ENCODE data around the gene FAM167B.
"Not testable (repeated sequence)": the region's sequence is repeated elsewhere in the genome, so short reads cannot be mapped to it uniquely, and the experiment has no call there.

Gene FAM167B

GRCh38 chr1:32263236-32263593, 16.2 kb downstream of the FAM167B start:
- DNase-seq (ENCODE audit: low spot score) = not testable (repeated sequence)

DNA sequence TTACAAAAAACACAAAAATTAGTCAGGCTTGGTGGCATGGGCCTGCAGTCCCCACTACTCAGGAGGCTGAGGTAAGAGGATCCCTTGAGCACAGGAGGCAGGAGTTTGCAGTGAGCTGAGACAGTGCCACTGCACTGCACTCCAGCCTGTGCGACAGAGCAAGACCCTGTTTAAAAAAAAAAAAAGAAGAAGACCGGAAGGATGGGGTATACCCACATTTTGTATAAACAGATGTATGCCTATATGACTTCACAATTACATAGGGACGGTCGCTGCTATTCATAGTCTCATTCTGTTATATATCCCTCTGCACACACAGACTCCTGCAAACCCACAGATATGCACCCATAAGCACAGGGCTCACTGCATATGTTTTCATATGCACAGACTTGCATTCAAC, 16.7 kb downstream of the FAM167B start:
- DNase-seq (ENCODE audit: low spot score) = no peak

GRCh38 chr1:32265846-32266245, 18.8 kb downstream of the FAM167B start:
- DNase-seq (ENCODE audit: low spot score) = no peak

DNA sequence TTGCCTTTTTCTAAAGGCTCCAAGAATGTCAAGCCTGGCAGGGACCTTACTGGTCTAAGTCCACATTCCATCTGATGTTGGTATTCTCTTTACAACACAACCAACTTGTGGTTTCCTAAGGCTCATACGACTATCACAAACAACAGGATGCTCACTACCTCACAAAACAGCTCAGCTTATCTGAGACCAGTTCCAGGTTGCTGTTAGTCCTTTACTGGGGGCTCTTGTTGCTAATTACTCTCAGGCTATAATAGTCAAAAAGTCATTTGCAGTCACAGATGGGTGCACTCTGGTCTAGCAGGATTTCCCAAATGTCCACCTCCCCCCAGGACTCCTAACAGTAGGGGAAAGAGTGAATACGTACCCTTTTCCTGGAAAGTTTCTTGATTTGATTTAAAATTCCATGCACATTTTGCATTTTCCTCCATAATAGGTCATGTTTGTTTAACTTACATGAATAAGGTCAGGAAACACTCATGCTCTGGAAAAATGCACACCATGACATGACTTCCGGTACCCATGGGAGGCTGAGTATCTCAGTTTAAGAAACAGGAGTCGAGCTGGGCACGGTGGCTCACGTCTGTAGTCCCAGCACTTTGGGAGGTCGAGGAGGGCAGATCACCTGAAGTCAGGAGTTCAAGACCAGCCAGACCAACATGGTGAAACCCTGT, 20.0 kb downstream of the FAM167B start:
- no peak for DNase-seq (ENCODE audit: low spot score)

- DNase-seq (ENCODE audit: low spot score) = no peak
These were observed 22.7 kb downstream of the FAM167B start for GRCh38 chr1:32269744-32270143.

GRCh38 chr1:32272557-32273390, 25.8 kb downstream of the FAM167B start:
- DNase-seq (ENCODE audit: low spot score) = no peak

DNA sequence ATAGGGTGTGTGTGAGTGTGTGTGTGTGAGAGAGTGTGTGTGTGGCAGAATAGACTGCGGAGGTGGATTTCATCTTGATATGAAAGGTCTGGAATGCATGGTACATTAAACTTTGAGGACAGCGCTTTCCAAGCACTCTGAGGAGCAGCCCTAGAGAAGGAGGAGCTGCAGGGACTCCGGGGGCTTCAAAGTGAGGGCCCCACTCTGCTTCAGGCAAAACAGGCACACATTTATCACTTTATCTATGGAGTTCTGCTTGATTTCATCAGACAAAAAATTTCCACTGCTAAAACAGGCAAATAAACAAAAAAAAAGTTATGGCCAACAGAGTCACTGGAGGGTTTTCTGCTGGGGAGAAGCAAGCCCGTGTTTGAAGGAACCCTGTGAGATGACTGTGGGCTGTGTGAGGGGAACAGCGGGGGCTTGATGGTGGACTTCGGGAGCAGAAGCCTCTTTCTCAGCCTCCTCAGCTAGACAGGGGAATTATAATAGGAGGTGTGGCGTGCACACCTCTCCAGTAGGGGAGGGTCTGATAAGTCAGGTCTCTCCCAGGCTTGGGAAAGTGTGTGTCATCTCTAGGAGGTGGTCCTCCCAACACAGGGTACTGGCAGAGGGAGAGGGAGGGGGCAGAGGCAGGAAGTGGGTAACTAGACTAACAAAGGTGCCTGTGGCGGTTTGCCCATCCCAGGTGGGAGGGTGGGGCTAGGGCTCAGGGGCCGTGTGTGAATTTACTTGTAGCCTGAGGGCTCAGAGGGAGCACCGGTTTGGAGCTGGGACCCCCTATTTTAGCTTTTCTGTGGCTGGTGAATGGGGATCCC, 26.6 kb downstream of the FAM167B start:
- DNase-seq (ENCODE audit: low spot score) = no peak

- no peak for DNase-seq (ENCODE audit: low spot score)
These were observed 27.8 kb downstream of the FAM167B start for GRCh38 chr1:32274646-32275340.

DNA sequence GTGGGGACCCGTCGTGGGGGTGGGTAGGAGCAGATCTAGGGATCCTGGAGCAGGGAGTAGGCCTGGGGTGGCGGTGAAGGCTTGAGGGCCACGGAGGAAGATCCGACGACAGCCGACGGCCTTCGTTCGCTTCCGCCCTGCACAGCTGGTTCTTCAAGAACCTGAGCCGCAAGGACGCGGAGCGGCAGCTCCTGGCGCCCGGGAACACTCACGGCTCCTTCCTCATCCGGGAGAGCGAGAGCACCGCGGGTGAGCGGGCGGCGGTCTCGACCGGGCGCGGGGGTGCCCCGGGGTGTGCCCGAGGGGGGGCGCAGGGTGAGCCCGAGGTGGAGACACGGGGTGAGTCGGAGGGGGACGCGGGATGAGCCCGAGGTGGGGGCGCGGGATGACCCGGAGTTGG, 28.4 kb downstream of the FAM167B start:
- no peak for DNase-seq (ENCODE audit: low spot score)

GRCh38 chr1:32276032-32276782, 29.2 kb downstream of the FAM167B start:
- no peak for DNase-seq (ENCODE audit: low spot score)

- not testable (repeated sequence) for DNase-seq (ENCODE audit: low spot score)
These were observed 37.8 kb downstream of the FAM167B start for GRCh38 chr1:32284777-32285176.

DNA sequence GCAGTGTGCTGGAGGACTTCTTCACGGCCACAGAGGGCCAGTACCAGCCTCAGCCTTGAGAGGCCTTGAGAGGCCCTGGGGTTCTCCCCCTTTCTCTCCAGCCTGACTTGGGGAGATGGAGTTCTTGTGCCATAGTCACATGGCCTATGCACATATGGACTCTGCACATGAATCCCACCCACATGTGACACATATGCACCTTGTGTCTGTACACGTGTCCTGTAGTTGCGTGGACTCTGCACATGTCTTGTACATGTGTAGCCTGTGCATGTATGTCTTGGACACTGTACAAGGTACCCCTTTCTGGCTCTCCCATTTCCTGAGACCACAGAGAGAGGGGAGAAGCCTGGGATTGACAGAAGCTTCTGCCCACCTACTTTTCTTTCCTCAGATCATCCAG, 38.6 kb downstream of the FAM167B start:
- DNase-seq (ENCODE audit: low spot score) = no peak

DNA sequence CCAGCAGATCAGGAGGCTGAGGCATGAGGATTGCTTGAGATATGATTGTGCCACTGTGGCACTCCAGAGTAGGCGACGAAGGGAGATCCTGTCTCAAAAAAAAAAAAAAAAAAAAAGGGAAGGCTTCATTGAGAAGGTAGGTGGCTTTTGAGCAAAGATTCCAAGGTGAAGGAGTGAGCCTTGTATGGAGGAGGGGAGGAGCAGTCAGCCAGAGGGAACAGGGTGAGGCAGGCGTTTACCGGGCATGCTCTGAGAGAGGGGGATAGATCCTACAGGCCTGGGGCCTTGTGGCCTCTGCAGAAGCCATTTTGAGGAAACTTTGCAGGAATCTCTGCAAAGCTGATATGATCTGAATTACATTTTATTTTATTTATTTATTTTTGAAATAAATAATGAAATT, 39.7 kb downstream of the FAM167B start:
- DNase-seq (ENCODE audit: low spot score) = no peak

- no peak for DNase-seq (ENCODE audit: low spot score)
These were observed 42.2 kb downstream of the FAM167B start for GRCh38 chr1:32289256-32289655.

DNA sequence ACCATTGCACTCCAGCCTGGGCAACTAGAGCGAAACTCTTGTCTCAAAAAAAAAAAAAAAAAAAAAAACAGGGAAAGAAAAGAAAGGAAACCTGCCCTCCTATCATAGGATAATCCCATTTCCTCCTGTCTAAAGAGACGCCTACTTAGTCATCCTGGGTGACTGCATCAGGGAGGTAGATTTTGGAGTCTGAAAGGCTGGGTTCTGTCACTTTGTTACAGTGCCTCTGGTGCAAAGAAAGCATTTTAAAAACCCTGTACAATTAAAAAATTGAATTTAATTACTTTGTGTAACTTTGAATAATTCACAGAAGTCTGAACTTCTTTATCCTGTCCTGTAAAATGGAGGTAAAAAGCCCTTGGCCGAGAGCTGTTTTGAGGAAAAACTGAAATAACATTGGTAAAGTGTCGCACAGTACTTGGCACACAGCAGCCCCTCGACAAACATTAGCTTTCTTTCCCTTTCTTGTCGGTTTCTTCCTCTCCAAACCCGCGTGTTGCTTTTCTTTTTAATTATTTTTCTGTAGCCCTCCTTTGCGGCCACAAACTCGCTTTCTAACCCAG, 44.2 kb downstream of the FAM167B start:
- no peak for DNase-seq (ENCODE audit: low spot score)

DNA sequence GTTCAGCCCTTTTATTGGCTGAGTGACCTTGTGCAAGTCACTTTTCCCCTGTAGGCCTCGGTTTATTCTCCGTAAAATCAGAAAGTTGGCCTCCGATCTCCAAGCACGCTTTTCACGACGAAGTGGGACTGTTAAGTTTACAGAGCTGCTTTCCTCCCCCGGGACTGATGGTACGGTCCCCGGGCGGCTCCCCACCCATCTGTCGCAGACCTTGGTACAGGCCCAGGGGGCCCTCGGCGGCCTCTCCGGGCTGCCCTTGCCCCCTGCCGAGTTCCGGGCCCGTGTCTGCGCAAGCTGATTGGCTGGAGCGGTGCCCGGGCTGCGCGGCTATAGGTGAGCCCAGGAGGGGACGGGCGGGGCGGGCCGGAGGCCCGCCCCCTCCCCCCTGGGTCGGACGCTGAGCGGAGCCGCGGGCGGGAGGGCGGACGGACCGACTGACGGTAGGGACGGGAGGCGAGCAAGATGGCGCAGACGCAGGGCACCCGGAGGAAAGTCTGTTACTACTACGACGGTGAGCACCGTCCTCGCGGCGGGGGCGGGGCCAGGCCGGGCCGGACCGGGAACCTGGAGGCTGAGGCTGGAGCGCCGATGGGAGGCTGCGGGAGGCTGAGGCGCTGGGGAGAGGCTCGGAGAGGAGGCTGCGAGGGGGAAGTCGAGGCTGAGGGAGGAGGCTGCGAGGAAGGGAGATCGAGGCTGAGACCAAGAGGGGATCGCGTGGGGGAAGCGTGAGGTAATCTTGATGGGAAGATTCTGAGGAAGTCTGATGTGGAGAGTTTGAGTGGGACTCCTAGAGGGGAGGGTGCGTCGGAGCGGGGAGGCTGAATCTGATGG, 44.9 kb downstream of the FAM167B start, which contains the start of gene HDAC1:
Gene HDAC1, plus strand, starts transcription at position 376 of the 831 bp plus-strand sequence. Its CDS starts 87 bp downstream, at position 463.
- peak; percentile 94 for DNase-seq (ENCODE audit: low spot score)

GRCh38 chr1:32298211-32298610, 51.2 kb downstream of the FAM167B start:
- not testable (repeated sequence) for DNase-seq (ENCODE audit: low spot score)
